T1000 (cell line): Measurements from ENCODE around the gene SOS1.
"Not testable (repeated sequence)": the region's sequence is repeated elsewhere in the genome, so short reads cannot be mapped to it uniquely, and the experiment has no call there.

ENCODE experiments used
- DNase-seq: peaks from one replicate; lab custom pipeline; 2025; ENCODE audit warnings: mixed read lengths; lab: John Stamatoyannopoulos, UW

The SOS1 gene

DNA sequence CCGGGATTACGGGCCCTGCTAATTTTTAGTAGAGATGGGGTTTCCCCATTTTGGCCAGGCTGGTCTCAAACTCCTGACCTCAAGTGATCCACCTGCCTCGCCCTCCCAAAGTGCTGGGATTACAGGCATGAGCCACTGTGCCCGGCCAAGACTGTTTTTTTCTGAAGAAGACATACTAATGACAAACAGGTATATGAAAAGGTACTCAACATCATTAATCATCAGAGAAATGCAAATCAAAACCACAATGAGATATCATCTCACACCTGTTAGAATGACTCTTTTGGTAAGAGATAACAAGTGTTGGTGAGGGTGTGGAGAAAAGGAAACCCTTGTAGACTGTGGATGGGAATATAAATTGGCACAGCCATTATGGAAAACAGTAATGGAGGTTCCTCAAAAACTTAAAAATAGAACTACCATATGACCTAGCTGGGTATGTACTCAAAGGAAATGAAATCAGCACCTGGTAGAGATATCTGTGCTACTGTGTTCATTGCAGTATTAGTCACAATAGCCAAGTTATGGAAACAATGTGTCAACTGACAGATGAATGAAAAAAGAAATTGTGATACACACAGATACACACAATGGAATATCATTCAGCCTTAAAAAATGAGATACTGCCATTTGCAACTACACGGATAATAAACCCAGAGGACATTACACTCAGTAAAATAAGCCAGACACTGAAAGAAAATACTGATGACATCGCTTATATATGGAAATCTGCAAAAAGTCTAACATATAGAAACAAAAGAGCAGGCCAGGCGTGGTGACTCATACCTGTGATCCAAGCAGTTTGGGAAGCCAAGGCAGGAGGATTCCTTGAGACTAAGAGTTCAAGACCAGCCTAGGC is 20.8 kb downstream of the SOS1 start:
- no peak for DNase-seq

DNA sequence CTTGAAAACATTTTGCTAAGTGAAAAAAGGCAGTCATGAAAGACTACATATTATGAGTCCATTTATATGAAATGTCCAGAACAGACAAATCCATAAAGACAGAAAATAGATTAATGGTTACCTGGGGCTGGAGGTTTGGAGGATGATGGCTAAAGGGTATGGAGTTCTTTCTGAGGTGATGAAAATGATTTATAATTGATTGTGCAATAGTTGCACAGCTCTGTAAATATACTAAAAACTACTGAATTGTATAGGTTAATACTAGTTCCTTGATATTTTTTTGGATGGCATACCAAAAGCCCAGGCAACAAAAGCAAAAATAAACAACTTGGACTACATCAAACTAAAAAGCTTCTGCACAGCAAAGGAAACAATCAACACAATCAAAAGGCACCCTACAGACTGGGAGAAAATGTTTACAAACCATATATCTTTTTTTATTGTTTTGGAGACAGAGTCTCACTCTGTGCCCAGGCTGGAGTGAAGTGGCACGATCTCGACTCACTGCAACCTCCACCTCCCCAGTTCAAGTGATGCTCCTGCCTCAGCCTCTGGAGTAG is 21.5 kb downstream of the SOS1 start:
- no peak for DNase-seq

DNA sequence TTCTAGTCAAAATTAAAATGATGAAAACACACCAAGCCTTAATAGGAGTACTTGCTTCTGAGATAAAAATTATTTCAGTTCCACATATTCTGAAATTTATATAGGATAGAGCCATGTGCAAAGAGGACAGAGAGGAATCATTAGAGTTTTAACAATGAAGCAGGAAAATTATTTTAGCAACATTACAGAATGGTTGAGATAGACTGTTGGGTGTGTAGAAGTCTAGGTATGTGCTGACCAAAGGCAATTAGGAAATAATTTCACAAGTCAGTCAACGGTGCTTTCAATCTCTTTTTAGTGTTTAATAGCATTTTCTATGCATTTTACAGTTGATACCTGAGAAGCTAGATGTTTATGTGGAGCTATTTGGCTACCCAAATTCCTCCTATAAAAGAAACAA is 25.2 kb downstream of the SOS1 start:
- no peak for DNase-seq

DNA sequence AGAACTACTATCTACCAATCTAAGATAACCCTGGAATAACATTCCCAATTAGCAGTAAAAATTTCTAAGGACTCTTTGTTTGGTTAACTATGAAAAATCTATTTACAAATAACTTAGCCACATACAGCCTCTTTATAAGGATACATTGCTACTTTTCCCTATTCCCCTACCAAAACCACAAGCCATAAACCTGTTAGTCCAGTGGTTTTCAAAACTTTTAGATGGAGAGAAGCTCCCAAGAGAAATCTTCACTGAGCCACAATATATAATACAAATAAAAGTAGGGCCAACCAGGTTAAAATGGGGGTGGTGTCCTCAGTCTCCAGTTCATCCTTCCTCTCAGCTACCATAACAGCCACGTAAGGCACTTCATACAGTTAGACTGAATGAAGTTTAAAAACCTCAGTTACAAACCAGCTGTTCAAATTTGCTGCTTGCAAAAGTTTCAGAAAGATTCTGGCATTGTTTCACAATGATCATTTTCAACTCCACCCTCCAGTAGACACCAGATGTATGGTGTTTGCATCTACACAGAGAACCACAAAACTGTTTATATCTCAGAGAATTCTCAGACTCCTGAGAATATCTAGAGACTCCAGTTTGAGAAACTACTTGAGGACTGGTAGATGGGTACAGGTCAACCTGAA is 26.0 kb downstream of the SOS1 start:
- no peak for DNase-seq

DNA sequence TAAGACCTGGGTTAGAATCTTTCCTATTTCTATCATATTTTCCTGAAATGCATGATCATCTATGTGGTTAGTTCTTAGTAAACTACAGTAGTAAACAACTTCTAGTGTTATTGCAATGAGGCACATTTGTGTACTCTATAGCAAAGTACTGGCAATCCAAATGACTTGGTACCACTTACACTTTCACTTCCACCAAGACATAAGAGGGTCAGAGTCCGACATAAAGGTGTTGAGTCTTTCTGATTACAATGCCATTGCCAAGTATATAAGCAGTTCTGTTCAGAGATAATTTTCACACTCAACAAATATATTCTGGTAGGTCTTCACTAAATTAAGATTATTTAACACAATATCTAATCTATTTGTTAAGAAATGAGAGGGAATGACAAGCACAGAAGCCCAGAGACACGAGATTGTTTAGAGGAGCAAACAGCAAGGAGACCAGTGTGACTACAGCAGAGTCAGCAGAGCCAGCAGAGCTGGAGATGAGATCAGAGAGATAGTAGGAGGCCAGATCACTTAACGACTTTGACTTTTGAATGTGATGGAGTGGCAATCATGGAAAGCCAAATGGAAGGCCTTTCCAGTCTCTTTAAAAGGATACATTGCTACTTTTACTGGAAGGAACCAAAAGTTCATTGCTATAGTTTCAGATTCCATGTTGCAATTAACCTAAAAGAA is 27.5 kb downstream of the SOS1 start:
- DNase-seq: no peak

DNA sequence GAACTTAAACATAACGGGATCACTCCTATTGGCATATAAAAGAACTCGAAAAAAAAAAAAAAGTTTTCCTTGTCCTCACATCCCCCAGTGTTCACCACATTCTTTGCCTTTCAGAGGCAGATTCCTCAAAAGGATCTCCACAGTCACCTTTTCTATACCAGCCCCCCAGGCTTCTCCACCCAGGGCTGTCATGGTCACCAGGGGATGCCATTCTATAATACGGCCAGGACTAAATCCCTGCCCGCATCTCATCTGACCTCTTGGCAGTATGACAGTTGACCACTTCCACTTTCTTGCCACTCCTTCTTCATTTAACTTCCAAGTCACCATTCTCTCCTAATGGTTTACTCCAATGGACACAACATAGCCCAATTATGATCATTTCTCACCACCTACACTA is 29.3 kb downstream of the SOS1 start:
- no peak for DNase-seq

DNA sequence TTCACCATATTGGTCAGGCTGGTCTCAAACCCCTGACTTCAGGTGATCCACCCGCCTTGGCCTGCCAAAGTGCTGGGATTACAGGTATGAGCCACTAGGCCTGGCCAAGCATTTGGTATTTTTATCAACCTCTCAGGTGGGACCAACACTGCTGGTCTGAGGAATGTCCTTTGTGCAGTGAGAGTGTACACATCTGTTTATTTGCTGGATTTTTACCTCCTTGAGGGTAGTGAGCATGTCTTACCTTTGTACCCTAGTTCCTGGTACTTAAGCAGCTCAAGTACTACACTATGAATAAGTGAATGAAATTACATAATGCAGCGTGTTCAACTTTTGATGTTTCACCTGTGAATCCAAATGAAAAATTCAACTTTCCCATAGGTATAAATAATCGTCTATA is 29.8 kb downstream of the SOS1 start:
- no peak for DNase-seq

DNA sequence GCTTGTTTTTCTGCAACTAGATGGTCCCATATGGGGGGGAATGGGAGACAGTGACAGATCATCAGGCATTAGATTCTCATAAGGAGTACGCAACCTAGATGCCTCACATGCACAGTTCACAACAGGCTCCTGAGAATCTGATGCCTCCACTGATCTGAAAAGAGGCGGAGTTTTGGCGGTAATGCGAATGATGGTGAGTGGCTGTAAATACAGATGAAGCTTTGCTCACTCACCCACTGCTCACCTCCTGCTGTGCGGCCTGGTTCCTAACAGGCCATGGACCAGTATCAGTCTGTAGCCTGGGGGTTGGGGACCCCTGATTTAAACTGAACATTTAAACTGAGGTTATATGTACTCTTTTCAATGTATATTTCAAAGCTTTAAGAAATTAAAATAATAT is 40.7 kb downstream of the SOS1 start:
- DNase-seq: no peak

DNA sequence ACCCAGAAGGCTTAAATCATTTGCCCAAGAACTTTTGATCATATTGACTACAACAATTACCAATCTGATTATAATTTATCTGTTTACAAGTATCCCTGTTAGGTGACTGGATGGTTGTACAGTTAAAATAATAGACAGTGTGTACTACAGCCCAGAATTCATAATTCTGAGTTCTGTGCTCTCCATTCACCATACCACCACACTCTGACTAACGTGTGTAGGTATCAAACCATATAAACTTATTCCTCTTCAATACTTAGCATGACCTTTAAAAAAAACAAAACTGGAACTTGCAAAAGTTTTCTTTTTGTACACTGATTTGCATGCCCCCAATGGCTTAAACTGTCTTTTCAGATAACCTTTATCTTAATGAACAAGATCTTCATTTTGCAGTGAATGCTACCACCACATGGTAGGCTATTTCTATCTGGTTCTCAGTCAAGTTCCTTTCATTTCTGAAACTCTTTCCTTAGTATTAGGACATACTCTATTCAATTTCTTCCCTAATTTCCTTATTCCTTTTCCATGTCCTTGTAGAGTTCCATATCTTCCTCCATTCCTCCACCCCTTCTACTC is 50.9 kb downstream of the SOS1 start:
- no peak for DNase-seq

DNA sequence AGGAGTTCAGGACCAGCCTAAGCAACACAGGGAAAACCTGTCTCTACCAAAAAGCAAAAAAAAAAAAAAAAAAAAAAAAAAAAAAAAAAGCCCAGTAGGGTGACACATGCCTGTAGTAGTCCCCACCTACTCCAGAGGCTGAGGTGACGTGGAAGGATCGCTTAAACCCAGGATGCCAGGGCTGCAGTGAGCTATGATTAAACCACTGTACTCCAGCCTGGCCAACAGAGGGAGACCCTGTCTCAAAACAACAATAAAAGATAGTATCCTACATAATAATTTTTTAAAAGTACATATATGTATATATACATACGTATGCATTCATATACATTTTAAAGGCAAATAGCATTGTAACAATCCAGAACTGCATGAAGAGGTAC is 51.7 kb downstream of the SOS1 start:
- no peak for DNase-seq

DNA sequence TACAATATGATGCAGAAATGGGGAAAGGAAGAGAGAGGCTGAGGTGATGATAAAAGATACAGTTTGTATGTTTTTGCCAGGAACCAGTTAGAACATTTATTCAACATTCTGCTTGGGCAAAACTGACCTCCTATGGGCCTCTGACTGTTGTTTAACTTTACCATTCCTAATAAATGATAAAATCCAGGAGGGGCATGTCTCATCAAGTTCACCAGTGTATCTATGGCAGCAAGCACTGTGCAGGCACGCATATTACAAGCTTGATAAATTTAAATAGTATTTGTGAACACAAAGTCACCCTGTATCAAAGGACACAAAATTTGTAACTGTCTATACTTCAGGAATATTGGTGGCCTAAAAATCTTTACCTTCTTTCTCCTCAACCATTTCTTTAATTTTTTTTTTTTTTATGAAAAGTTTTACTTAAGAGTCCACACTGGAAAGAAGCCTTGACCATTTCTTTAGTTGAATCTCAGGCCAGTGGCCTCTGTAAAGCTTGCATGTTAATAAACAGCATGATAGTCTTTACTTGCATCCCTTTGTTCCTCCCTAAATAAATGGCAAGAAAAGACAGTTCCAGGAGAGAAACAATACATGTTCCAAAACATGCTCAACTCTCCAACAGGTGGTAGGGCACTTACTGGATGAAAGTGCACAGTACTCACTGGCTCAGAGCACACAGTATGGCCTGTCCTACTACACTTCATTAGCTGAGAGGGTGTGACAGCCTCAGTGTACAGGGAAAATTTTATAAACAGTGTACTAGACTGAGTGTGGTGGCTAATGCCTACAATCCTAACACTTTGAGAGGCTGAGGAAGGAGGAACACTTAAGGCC is 52.3 kb downstream of the SOS1 start:
- DNase-seq: no peak

DNA sequence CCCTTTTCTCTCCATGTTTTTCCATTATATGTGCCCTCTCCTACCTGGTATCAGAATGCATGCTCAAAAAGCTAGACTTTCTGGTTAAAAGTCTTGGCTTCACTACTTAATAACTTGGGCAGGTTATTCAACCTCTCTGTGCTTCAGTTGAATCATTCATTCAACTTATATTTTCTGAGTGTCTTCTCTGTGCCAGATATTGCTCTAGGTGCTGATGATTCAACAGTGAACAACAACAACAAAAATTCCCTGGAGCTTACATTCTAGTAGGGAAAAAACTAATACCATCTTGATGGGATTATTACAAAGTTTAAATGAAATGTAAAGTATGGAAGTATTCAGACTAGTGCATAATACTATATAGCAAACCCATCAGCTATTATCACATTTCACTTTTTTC is 55.2 kb downstream of the SOS1 start:
- no peak for DNase-seq

DNA sequence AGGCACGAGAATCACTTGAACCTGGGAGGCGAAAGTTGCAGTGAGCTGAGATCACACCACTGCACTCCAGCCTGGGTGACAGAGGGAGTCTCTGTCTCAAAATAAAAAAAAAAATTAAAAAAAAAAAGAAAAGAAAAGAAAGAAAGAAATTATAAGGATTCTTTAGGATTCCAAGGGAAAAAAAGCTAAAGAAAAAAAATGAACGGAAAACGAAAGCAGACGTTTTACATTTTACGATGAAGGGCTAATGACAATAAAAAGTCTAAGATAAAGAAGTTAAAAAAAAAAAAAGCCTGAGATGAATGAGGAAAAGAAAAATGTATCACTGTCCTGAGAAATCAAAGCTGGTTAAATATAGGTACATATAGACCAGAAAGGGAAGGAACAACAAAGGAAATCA is 58.5 kb downstream of the SOS1 start:
- DNase-seq: no peak

DNA sequence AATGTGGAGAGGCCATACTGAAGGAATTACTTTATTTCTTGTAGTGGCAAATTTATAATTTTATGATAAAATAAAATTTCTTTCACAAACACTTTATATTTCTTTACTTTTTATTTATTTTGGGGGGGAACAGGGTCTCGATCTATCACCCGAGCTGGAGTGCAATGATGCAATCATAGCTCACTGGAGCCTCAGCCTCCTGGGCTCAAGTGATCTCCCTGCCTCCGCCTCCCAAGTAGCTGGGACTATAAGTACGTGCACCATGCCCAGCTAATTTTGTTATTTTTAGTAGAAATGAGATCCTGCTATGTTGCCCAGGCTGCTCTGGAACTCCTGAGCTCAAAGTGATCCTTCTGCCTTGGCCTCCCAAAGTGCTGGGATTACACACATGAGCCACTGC is 59.6 kb downstream of the SOS1 start:
- DNase-seq: no peak

DNA sequence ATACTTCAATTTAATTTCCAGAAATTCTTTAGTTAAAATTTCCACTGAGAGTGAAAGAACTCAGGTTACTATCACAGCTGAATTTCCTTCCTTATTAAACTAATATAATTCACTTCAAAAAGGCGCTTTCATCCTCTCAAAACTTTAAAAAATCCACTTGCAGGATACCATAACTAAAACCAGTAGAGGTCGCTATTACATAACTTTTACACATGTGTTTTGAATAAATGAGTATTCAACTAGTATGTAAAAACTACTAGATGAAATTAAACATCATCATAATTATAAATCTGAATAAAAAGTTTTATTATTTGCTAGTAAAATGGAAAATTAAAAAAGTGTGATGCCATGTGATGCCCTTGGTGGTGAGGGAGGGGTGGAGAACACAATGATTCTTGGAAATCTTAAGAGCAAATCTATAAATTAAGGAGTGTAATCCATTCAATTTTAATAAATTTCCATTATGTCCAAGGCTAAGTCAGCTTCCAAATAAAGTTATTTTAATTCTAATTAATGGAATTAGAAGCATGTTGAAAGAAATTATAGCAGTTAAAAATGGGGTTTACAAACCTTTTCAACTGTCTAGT is 61.4 kb downstream of the SOS1 start:
- DNase-seq: no peak

DNA sequence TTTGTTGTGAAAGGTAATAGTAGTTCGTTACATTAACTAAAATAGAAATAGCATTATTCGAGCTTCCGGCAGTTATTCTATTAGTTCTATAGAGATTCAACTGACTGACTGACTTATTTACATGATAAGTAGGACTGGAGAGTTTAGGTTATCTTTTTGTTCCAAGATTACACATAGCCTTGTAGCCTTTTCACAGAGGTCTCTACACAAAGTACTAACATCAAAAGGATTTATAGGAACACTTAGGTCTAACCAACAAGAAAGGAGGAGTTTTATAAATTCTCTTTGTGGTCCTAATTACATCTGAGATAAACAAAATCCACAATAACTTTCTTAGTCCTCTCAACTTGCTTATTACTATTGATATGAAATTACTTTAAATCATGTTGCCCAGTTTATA is 62.8 kb downstream of the SOS1 start:
- no peak for DNase-seq

DNA sequence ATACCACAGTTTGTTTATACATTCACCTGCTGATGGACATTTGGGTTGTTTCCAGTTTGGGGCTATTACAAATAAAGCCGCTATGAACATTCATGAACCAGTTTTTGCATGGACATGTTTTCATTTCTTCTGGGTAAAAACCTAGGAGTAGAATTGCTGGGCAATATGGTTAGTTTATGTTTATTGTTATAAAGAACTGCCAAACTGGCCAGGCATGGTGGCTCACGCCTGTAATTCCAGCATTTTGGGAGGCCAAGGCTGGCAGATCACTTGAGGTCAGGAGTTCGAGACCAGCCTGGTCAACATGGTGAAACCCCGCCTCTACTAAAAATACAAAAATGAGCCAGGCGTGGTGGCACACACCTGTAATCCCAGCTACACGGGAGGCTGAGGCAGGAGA is 68.2 kb downstream of the SOS1 start:
- DNase-seq: not testable (repeated sequence)

DNA sequence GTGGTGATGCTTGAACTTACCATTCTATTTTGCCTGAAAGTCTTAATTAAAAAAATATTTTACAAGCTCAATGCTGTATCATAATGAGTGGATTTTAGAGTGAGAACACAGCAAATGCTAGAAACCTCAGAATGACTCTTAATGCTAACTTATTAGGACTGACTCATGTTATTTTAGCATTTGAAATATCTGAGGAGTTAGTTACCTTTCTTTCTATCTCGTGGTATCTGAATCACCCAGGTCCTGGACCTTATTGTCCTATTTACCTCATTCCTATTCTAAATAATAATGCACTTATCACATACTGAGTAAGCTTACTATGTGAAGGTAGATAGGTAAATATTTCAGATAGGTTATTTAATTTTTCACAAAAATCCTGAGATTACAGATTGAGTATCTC is 70.7 kb downstream of the SOS1 start:
- DNase-seq: no peak

DNA sequence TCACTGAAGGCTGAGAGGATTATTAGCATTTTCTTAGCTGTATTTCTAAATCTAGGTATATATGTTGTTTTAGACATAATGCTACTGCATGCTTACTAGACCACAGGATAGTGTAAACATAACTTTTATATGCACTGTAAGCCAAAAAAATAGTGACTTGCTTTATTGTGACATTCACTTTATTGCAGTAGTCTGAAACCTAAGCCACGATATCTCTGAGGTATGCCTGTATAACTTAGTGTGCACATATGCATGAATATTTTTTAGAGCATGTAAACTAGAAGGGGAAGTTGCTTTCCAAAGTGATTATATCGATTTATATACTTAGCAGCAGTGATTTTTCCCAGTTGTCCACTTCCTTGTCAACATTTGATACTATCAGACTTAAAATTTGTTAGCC is 81.8 kb downstream of the SOS1 start:
- DNase-seq: no peak

DNA sequence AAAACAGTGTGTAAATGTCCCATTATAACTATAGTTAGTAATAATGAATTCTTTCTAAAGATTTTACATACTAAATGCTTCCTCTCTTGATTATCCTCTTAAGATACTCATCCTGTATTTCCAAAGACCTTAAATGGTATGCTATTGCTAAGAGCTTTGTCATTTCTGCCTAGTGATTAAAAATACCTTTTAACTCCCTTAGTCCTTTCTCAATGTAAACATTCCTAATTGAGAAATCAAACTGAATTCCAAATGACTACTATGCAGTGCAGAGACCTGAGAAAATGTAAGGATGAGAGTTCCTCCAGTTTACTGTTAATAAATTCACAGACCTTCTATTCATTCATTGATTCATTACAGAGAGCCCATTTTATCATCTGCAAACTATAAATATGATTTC is 86.9 kb downstream of the SOS1 start:
- DNase-seq: no peak

DNA sequence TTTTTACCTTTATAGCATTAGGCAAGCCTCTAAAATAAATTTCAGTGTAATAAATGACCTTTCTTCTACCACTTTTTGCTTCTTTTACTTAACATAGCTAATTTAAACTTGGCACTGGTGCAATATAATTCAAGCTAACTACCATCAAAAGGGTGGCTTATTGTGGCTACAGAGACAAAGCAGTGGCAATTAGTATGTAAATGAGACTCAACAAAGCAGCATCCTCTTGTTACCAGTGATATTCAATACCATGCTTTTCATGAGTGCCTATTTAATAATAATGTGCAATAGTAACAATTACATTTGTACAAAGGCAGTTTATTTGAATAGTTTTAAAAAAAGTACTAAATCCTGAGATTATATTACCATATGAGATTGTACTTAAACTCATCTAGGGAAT is 93.4 kb downstream of the SOS1 start:
- no peak for DNase-seq
